B cell (primary cell): ENCODE data around the gene CBLB. TPM values are rescaled to one million over a fixed set of nuclear protein-coding genes. Genes with fewer than 3 reads are reported as not detected.
A peak's percentile ranks its signal among the peaks of the same experiment; 100 is the strongest.

Experiments
- ATAC-seq: fragments of 200-7000 bp; cut with Tn5 transposase; one replicate; pipeline ENCODE4 v1.10.0; 2021; ENCODE audit warnings: low read depth, mild to moderate bottlenecking, moderate number of reproducible peaks, moderate library complexity
- CTCF ChIA-PET: fragments of 350-600 bp; sonication (Branson Sonifier 250); formaldehyde crosslinking; loops from one replicate; lab custom pipeline; 2021; ENCODE audit warnings: antibody characterized with exemption, inconsistent platforms; lab: Charles Lee
- POLR2A ChIA-PET: fragments of 350-600 bp; sonication (Branson Sonifier 250); formaldehyde crosslinking; loops from one replicate; lab custom pipeline; 2021; ENCODE audit warnings: antibody characterized with exemption; lab: Charles Lee
- DNase-seq: peaks from one replicate; pipeline ENCODE4 v3.0.0; 2013
- H2AFZ ChIP-seq: 2 replicates; pipeline ENCODE4 v1.6.1; 2012; ENCODE audit warnings: mild to moderate bottlenecking, low read depth, low read length; ENCODE audit not compliant: insufficient read depth, poor library complexity, severe bottlenecking
- H3K27ac ChIP-seq, 2 donors: 1 replicate in 1 of 2; 2 replicates in 1 of 2; pipeline ENCODE4 v1.5.1; 2012 to 2013; ENCODE audit warnings: low read length in 2 of 2, mild to moderate bottlenecking in 2 of 2, moderate library complexity in 1 of 2
- H3K27me3 ChIP-seq, 4 experiments: fragments of 200-600 bp in 1 of 4; sonication (generic) in 1 of 4; replicated peaks in 1 of 4; 1 replicate in 2 of 4; 2 replicates in 2 of 4; pipeline versions ENCODE4 v1.6.1 to v1.7.0; 2013 to 2016; ENCODE audit warnings: low read length in 3 of 4, mild to moderate bottlenecking in 2 of 4, mixed read lengths in 1 of 4, moderate library complexity in 1 of 4; ENCODE audit not compliant: insufficient read depth in 4 of 4, control insufficient read depth in 3 of 4; ENCODE audit errors: control extremely low read depth in 1 of 4
- H3K36me3 ChIP-seq, 2 experiments: replicated peaks in 1 of 2; 1 replicate in 1 of 2; 2 replicates in 1 of 2; pipeline versions ENCODE4 v1.6.1 to v1.7.1; 2013; ENCODE audit warnings: low read length in 1 of 2; ENCODE audit not compliant: insufficient read depth in 2 of 2, control insufficient read depth in 1 of 2; ENCODE audit errors: control extremely low read depth in 1 of 2, extremely low read depth in 1 of 2
- H3K4me1 ChIP-seq, 2 donors: fragments of 200-600 bp in 1 of 2; sonication (generic) in 1 of 2; 1 replicate in 1 of 2; 2 replicates in 1 of 2; pipeline versions ENCODE4 v1.5.1 to v1.6.1; 2013 to 2017; ENCODE audit warnings: low read length in 2 of 2; ENCODE audit not compliant: control insufficient read depth in 2 of 2, insufficient read depth in 2 of 2
- H3K4me2 ChIP-seq: replicated peaks from 2 replicates; pipeline ENCODE3; 2012; ENCODE audit warnings: mild to moderate bottlenecking, low read depth, low read length; ENCODE audit not compliant: poor library complexity, severe bottlenecking
- H3K4me3 ChIP-seq, 5 experiments: fragments of 200-600 bp in 1 of 5; sonication (generic) in 1 of 5; 1 replicate in 3 of 5; 2 replicates in 2 of 5; pipeline versions ENCODE4 v1.5.1 to v1.7.0; 2011 to 2016; ENCODE audit warnings: low read length in 4 of 5, mild to moderate bottlenecking in 4 of 5, low read depth in 2 of 5, control low read depth in 1 of 5, moderate library complexity in 1 of 5; ENCODE audit not compliant: insufficient read depth in 1 of 5; ENCODE audit errors: control extremely low read depth in 1 of 5, extremely low read depth in 1 of 5
- H3K79me2 ChIP-seq: fragments of 200-600 bp; sonication (generic); one replicate; pipeline ENCODE4 v1.6.0; 2016; ENCODE audit warnings: low read length; ENCODE audit not compliant: control insufficient read depth, insufficient read depth
- H3K9ac ChIP-seq: fragments of 200-600 bp; sonication (generic); 2 replicates; pipeline ENCODE4 v1.6.1; 2017; ENCODE audit warnings: mild to moderate bottlenecking, low read length, moderate library complexity
- H3K9me3 ChIP-seq, 3 donors: one replicate each; pipeline versions ENCODE4 v1.6.1 to v1.7.1; 2013; ENCODE audit warnings: low read length in 2 of 3; ENCODE audit not compliant: control insufficient read depth in 2 of 3, insufficient read depth in 1 of 3; ENCODE audit errors: control extremely low read depth in 1 of 3
- H4K20me1 ChIP-seq: 2 replicates; pipeline ENCODE4 v1.6.0; 2012; ENCODE audit warnings: mild to moderate bottlenecking, low read length; ENCODE audit not compliant: insufficient read depth, control insufficient read depth, poor library complexity, severe bottlenecking
- H3K27ac Mint-ChIP-seq: one replicate; pipeline ENCODE4 v1.8.0; 2021; ENCODE audit warnings: mixed read lengths
- H3K27me3 Mint-ChIP-seq: one replicate; pipeline ENCODE4 v1.8.0; 2021; ENCODE audit warnings: mixed read lengths
- H3K4me1 Mint-ChIP-seq: one replicate; pipeline ENCODE4 v1.8.0; 2021; ENCODE audit warnings: mixed read lengths
- H3K4me3 Mint-ChIP-seq: one replicate; pipeline ENCODE4 v1.8.0; 2021; ENCODE audit warnings: mixed read lengths
- H3K9me3 Mint-ChIP-seq: one replicate; pipeline ENCODE4 v1.8.0; 2022; ENCODE audit warnings: mixed read lengths; ENCODE audit not compliant: insufficient read depth
- EZH2 ChIP-seq: IDR thresholded peaks from 2 replicates; pipeline ENCODE4 v1.6.1; 2012; ENCODE audit warnings: borderline replicate concordance, low read depth, mild to moderate bottlenecking, moderate library complexity, low read length; ENCODE audit not compliant: insufficient read depth, poor library complexity, severe bottlenecking
- WGBS: methylation state at CpG from one replicate; pipeline ENCODE4 v1.1.5; 2013; ENCODE audit warnings: missing lambda C conversion rate; ENCODE audit not compliant: insufficient coverage; 5-methylcytosine and 5-hydroxymethylcytosine counted together
- intact Hi-C: fragments of 100-400 bp; cut with micrococcal nuclease; formaldehyde crosslinking; loops from one replicate; pipeline ENCODE4 v1.10.0; 2022
- polyA plus RNA-seq: library from polyadenylated mRNA; depleted of rRNA; stranded (reverse); fragments of >200 nt; gene quantifications from 2 replicates; pipeline ENCODE4 v1.2.3, GENCODE V29; 2012
- total RNA-seq, 2 donors: library from RNA; stranded (reverse); fragments of 120-200 nt in 1 of 2; gene quantifications; 1 replicate in 1 of 2; 2 replicates in 1 of 2; pipeline versions ENCODE4 v1.2.3 to v1.2.4, GENCODE V29; 2013 to 2022
- TF ChIP-seq, protein P1 (sequence below): fragments of 200-600 bp; IDR thresholded peaks from one replicate; pipeline ENCODE4 v1.8.0; 2022; ENCODE audit warnings: antibody characterized with exemption, mild to moderate bottlenecking

CBLB gene
- total and polyA plus RNA-seq, 2 donors (not counting 1 experiment from before 2014, with no cell fraction given), result 19.0 to 135 TPM

DNA sequence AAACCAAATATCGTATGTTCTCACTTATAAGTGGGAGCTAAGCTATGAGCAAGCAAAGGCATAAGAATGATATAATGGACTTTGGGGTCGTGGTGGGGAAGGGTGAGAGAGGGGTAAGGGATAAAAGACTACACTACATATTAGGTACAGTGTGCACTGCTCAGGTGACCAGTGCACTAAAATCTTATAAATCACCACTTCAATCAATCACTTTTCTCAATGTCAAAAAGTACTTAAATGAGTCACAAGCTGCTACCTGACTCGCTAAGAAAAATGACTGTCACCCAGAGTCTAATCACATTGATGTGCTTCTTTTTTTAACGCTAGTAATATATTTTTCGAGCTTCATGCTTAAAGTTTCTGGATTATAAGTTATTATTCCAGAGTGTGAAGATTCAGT, 95.5 kb downstream of the CBLB start:
- ChIA-PET CTCF (no interaction called here), POLR2A (interaction anchor here (0.6 kb wide), 1 partner anchor 44 kb away, joined by 3 read pairs; no protein-coding TSS in a partner anchor)
- Mint-ChIP-seq H3K4me1 (peaks cover 56% of the 10 kb centered on the region), H3K27me3 (no peaks in the 10 kb centered on the region), H3K27ac (no peak overlapping the region), H3K4me3 (no peak overlapping the region), H3K9me3 (no peaks in the 10 kb centered on the region)
- H3K4me3 ChIP-seq, result no peak overlapping the region
- H4K20me1 ChIP-seq, result no peaks in the 10 kb centered on the region
- WGBS, result no CpG with 5 or more reads among the region's 5 CpGs
- no peak overlapping the region for H3K4me2 ChIP-seq
- H3K36me3 ChIP-seq, result no peaks in the 10 kb centered on the region
- DNase-seq (no peak), ATAC-seq (no peak)
- H3K79me2 ChIP-seq, result peaks cover 48% of the 10 kb centered on the region
- no peak overlapping the region for H2AFZ ChIP-seq
- no peak for TF ChIP-seq EZH2
- TF ChIP-seq, protein P1, sequence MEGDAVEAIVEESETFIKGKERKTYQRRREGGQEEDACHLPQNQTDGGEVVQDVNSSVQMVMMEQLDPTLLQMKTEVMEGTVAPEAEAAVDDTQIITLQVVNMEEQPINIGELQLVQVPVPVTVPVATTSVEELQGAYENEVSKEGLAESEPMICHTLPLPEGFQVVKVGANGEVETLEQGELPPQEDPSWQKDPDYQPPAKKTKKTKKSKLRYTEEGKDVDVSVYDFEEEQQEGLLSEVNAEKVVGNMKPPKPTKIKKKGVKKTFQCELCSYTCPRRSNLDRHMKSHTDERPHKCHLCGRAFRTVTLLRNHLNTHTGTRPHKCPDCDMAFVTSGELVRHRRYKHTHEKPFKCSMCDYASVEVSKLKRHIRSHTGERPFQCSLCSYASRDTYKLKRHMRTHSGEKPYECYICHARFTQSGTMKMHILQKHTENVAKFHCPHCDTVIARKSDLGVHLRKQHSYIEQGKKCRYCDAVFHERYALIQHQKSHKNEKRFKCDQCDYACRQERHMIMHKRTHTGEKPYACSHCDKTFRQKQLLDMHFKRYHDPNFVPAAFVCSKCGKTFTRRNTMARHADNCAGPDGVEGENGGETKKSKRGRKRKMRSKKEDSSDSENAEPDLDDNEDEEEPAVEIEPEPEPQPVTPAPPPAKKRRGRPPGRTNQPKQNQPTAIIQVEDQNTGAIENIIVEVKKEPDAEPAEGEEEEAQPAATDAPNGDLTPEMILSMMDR, result no peak
- no peak overlapping the region for H3K9ac ChIP-seq
- intact Hi-C loops, result loop anchor here (5.0 kb wide), 1 partner anchor 41 kb away; no protein-coding TSS in a partner anchor
- H3K27me3 ChIP-seq, result no peaks in the 10 kb centered on the region
- peaks cover 8 to 18% of the 10 kb centered on the region in 2 donors for H3K4me1 ChIP-seq
- H3K27ac ChIP-seq, result no peak overlapping the region
- no peaks in the 10 kb centered on the region for H3K9me3 ChIP-seq

DNA sequence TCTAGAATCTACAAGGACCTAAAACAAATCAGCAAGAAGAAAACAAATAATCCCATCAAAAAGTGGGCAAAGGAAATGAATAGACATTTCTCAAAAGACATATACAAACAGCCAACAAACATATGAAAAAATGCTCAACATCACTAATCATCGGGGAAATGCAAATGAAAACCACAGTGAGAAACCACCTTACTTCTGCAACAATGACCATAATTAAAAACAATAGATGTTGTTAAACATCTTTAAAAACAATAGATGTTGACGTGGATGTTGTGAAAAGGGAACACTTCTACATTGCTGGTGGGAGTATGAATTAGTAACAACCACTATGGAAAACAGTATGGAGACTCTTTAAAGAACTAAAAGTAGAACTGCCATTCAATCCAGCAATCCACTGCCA, 96.2 kb downstream of the CBLB start:
- H3K27ac ChIP-seq, result no peak overlapping the region
- DNase-seq, result no peak
- H2AFZ ChIP-seq, result no peak overlapping the region
- intact Hi-C loops, result loop anchor here (5.0 kb wide), 1 partner anchor 40 kb away; no protein-coding TSS in a partner anchor
- H3K27ac Mint-ChIP-seq, result peak overlapping the region; percentile 11
- no peaks in the 10 kb centered on the region for H3K9me3 Mint-ChIP-seq
- H3K79me2 ChIP-seq, result peaks cover 55% of the 10 kb centered on the region
- H3K9ac ChIP-seq, result no peak overlapping the region
- H3K4me1 ChIP-seq, result peaks cover 10 to 22% of the 10 kb centered on the region in 2 donors
- TF ChIP-seq, protein P1, result no peak
- no peak for TF ChIP-seq EZH2
- H3K27me3 ChIP-seq, result no peaks in the 10 kb centered on the region
- H4K20me1 ChIP-seq, result no peaks in the 10 kb centered on the region
- POLR2A ChIA-PET, result no interaction called here
- H3K4me3 ChIP-seq, result no peak overlapping the region
- H3K4me1 Mint-ChIP-seq, result peaks cover 59% of the 10 kb centered on the region
- WGBS, result no CpG with 5 or more reads among the region's 2 CpGs
- no peak for ATAC-seq
- no peak overlapping the region for H3K4me2 ChIP-seq
- H3K27me3 Mint-ChIP-seq, result no peaks in the 10 kb centered on the region
- CTCF ChIA-PET, result no interaction called here
- no peaks in the 10 kb centered on the region for H3K36me3 ChIP-seq
- H3K9me3 ChIP-seq, result no peaks in the 10 kb centered on the region
- peak overlapping the region; percentile 27 for H3K4me3 Mint-ChIP-seq
